ENCODE data around the gene CNDP1.

The CNDP1 gene

GRCh38 chr18:74573053-74573452 lies 38.8 kb downstream of the CNDP1 start:
- no peak for DNase-seq (ENCODE audit: low read depth in 2 of 3, low spot score in 2 of 3)

GRCh38 chr18:74574916-74575315 lies 40.6 kb downstream of the CNDP1 start:
- no peak for DNase-seq (ENCODE audit: low read depth in 2 of 3, low spot score in 2 of 3)

- no peak for DNase-seq (ENCODE audit: low read depth in 2 of 3, low spot score in 2 of 3)
Measured at GRCh38 chr18:74577019-74577418, 42.7 kb downstream of the CNDP1 start.

- DNase-seq (ENCODE audit: low read depth in 2 of 3, low spot score in 2 of 3) = no peak
Measured at GRCh38 chr18:74579496-74580065, 45.3 kb downstream of the CNDP1 start.

- DNase-seq (ENCODE audit: low read depth in 2 of 3, low spot score in 2 of 3) = no peak
Measured at GRCh38 chr18:74582642-74583041, 48.3 kb downstream of the CNDP1 start.

- no peak for DNase-seq (ENCODE audit: low read depth in 2 of 3, low spot score in 2 of 3)
Measured at GRCh38 chr18:74587441-74587840, 53.1 kb downstream of the CNDP1 start.

- DNase-seq (ENCODE audit: low read depth in 2 of 3, low spot score in 2 of 3) = no peak
Measured at GRCh38 chr18:74589021-74589420, 54.7 kb downstream of the CNDP1 start.

- DNase-seq (ENCODE audit: low read depth in 2 of 3, low spot score in 2 of 3) = no peak
Measured at GRCh38 chr18:74589811-74590210, 55.5 kb downstream of the CNDP1 start.

- DNase-seq (ENCODE audit: low read depth in 2 of 3, low spot score in 2 of 3) = no peak
Measured at GRCh38 chr18:74590671-74591070, 56.4 kb downstream of the CNDP1 start.

GRCh38 chr18:74595431-74595830 lies 61.1 kb downstream of the CNDP1 start:
- DNase-seq (ENCODE audit: low read depth in 2 of 3, low spot score in 2 of 3) = no peak

GRCh38 chr18:74597034-74597661 lies 62.8 kb downstream of the CNDP1 start:
- peak; percentile 43 to 50 (median 48) for DNase-seq (ENCODE audit: low read depth in 2 of 3, low spot score in 2 of 3)

GRCh38 chr18:74597662-74598349 lies 63.5 kb downstream of the CNDP1 start, which contains the start of gene ZNF407:
ZNF407 (plus strand) TSS chr18:74597870; CDS start chr18:74631020, 33,150 bp downstream.
- peak; percentile 72 to 83 (median 74) for DNase-seq (ENCODE audit: low read depth in 2 of 3, low spot score in 2 of 3)

- DNase-seq (ENCODE audit: low read depth in 2 of 3, low spot score in 2 of 3) = peak; percentile 49 to 68 (median 53)
Measured at GRCh38 chr18:74598350-74599001, 64.2 kb downstream of the CNDP1 start.

- no peak for DNase-seq (ENCODE audit: low read depth in 2 of 3, low spot score in 2 of 3)
Measured at GRCh38 chr18:74604361-74604760, 70.1 kb downstream of the CNDP1 start.

- DNase-seq (ENCODE audit: low read depth in 2 of 3, low spot score in 2 of 3) = no peak
Measured at GRCh38 chr18:74604774-74605173, 70.5 kb downstream of the CNDP1 start.

- no peak for DNase-seq (ENCODE audit: low read depth in 2 of 3, low spot score in 2 of 3)
Measured at GRCh38 chr18:74608681-74609080, 74.4 kb downstream of the CNDP1 start.

- no peak for DNase-seq (ENCODE audit: low read depth in 2 of 3, low spot score in 2 of 3)
Measured at GRCh38 chr18:74609535-74609934, 75.2 kb downstream of the CNDP1 start.

- no peak for DNase-seq (ENCODE audit: low read depth in 2 of 3, low spot score in 2 of 3)
Measured at GRCh38 chr18:74610051-74610615, 75.8 kb downstream of the CNDP1 start.

GRCh38 chr18:74610860-74611259 lies 76.6 kb downstream of the CNDP1 start:
- DNase-seq (ENCODE audit: low read depth in 2 of 3, low spot score in 2 of 3) = no peak

- no peak for DNase-seq (ENCODE audit: low read depth in 2 of 3, low spot score in 2 of 3)
Measured at GRCh38 chr18:74611765-74612164, 77.5 kb downstream of the CNDP1 start.

GRCh38 chr18:74613381-74613780 lies 79.1 kb downstream of the CNDP1 start:
- DNase-seq (ENCODE audit: low read depth in 2 of 3, low spot score in 2 of 3) = no peak

- no peak for DNase-seq (ENCODE audit: low read depth in 2 of 3, low spot score in 2 of 3)
Measured at GRCh38 chr18:74616494-74616893, 82.2 kb downstream of the CNDP1 start.
